Epithelial cell of prostate (primary cell): ENCODE results near the gene PPIF.

ENCODE experiments used
- DNase-seq: peaks from one replicate; pipeline ENCODE4 v3.0.0-alpha.2; 2011; ENCODE audit warnings: low read depth, low spot score
- H3K27ac ChIP-seq: fragments of 450-650 bp; 2 replicates; pipeline ENCODE4 v1.5.1; 2017; ENCODE audit warnings: mild to moderate bottlenecking

PPIF gene

GRCh38 chr10:79347226-79347893 is at the start of gene PPIF:
Gene PPIF (plus strand): TSS chr10:79347469. CDS start chr10:79347549, 80 bp downstream.
- peak within 1 kb of the TSS; percentile 85 for H3K27ac ChIP-seq
- DNase-seq = no peak

DNA sequence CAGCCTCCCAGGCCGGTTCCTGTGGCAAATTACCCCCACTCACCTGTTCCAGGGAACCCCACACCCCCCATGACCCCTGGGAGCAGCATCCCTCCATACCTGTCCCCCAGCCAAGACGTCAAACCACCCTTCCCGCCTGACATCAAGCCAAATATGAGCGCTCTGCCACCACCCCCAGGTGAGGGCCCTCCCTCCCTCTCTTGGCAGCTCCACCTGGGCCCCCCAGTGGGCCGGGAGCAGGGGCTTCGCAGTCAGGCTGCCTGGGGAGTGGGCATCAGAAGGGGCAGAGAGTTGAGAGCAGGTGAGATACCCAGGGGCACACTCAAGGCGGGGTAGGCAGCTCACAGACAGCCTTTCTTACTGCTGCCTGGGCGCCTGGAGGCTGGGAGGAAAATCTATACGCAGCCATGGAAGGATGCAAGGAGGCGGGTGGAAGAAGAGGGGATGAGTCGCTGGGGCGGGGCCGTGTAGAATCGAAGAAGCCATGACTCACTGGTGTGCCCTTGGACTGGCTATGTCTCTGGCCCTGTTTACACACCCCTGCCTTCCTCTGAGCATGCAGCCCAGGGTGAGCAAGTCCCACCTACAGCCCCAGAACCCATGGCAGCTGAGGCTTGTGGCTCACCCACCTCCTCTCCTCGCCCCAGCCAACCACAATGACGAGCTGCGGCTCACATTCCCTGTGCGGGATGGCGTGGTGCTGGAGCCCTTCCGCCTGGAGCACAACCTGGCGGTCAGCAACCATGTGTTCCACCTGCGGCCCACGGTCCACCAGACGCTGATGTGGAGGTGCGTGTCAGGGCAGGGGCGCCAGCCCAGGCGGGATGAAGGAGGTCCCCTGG is 48.6 kb upstream of the PPIF start:
- peak overlapping the region; percentile 63 for H3K27ac ChIP-seq
- peak; percentile 81 for DNase-seq

DNA sequence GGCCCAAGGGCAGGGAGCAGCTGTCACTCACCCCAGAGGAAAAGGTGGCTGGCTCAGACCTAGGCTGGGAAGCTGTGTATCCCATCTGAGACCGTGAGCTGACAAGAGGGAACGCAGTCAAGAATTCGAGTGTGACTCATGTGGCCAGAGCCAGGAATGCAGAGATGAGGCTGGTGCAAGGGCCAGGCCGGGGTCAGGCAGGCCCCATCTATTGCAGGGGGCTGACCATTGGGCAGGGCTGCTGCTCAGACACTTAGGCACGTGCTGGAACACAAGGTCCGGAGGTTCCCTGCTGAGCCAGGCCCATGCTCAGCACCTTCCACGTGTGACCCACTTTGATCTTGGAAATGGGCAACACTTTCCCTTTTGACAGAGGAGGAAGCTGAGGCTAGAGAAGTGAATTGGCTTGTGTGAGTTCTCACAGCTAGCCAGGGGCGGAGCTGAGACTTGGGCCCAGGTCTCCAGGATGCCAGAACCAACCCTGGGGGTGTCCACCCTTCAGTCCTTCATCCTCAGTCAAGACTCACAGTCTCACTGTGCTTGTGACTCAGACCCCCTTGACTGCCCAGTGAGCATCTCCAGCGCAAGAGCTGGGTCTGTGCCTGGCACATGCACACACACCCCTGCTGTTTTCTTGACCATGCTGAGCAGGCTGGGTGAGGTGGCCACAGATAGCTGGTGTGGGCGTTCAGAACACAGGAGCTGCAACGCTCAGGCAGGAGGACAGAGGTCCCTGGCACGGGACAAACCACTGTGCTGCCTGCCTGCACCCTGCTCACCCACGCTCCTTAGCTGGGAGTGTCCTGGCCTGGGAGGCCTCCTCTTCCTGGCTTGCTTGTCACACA is 47.6 kb upstream of the PPIF start:
- no peak for DNase-seq
- H3K27ac ChIP-seq = peak overlapping the region; percentile 63

GRCh38 chr10:79300711-79301110 is 46.6 kb upstream of the PPIF start:
- H3K27ac ChIP-seq = no peak overlapping the region
- DNase-seq = no peak

DNA sequence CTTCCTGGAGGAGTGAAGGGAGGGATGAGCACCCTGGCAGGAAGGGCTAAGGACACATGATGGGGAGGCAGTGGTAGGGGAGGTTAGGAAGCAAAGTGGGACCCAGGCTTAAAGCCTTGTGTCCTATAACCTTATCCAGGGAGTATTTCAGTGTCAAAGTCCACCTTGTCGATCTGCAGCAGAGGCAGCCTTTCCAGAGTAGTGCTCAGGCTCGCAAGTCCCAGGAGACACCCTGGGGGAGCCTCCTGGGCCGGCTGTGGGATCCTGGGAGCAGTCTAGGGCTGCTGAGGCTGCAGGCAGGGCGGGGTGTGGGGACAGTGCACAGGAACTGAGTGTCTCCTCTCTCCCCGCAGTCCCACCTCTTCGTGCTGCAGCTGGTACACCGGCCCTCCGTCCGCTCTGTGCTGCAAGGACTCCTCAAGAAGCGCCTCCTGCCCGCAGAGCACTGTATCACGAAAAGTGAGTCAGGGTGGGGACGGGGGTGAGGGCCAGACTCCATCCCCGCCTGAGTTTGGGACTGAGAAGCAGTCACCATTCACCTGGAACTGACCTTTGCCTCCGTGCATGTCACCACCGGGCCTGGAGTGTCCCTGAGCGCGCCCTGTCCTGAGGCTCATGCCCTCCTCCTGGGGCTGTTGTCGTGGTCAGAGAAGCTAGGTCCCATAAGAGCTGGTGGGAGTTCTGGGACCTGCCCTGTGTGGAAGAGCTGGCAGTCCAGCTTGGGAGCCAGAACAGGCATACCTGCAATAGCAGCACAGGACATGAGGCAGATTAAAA is 45.3 kb upstream of the PPIF start:
- no peak overlapping the region for H3K27ac ChIP-seq
- no peak for DNase-seq

GRCh38 chr10:79303631-79304478 is 43.4 kb upstream of the PPIF start:
- peak overlapping the region; percentile 8 for H3K27ac ChIP-seq
- no peak for DNase-seq

GRCh38 chr10:79304479-79305087 is 42.7 kb upstream of the PPIF start:
- peak overlapping the region; percentile 8 for H3K27ac ChIP-seq
- no peak for DNase-seq

- no peak overlapping the region for H3K27ac ChIP-seq
- DNase-seq = no peak
Observed at GRCh38 chr10:79305515-79305914, 41.8 kb upstream of the PPIF start.

DNA sequence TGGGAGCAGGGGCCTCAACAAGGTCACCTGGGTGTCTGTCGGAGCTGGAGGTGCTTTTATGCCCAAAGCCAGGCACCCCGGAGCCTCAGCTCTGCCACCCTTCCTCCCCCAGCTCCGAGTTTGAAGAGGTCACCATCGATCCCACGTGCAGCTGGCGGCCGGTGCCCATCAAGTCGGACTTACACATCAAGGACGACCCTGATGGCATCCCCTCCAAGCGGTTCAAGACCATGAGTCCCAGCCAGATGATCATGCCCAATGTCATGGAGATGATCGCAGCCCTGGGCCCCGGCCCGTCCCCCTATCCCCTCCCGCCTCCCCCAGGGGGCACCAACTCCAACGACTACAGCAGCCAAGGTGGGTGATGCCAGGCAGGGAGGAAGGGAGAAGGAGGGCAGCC is 41.3 kb upstream of the PPIF start:
- no peak for DNase-seq
- no peak overlapping the region for H3K27ac ChIP-seq

GRCh38 chr10:79306644-79307220 is 40.5 kb upstream of the PPIF start:
- DNase-seq = no peak
- no peak overlapping the region for H3K27ac ChIP-seq

- DNase-seq = no peak
- H3K27ac ChIP-seq = no peak overlapping the region
Observed at GRCh38 chr10:79308016-79308415, 39.3 kb upstream of the PPIF start.

DNA sequence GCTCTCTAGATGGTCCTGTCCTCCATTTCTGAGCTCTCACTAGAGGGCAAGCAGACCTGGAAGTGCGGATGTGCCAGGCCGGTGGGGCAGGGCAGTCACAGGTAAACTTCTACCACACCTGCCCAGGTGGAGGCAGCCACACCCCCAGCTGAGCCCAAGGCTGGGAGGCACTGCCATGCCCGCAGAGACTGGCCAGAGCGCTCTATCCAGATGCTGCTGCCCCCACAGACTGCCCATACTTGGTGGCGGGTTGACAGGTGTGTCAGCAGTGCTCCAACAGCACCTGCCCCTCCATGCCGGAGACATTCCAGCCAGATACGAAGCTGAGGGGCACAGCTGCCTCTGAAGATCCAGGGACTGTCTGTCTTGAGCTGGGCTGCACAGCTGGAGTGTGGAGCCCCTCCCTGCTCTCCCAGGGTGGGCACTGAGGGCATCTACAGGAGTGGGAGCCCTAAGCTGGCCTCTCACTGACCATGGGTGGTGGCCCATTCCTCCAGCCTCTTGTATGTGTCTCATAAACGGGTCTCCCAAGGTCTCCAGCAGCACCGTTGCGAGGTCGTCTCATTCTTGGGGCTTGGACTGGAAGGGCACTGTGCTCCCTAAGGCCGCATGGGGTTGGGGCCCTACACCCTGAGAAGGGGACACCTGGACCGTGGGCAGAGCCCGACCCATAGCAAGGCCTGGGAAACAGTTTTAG is 38.2 kb upstream of the PPIF start:
- no peak overlapping the region for H3K27ac ChIP-seq
- DNase-seq = no peak

DNA sequence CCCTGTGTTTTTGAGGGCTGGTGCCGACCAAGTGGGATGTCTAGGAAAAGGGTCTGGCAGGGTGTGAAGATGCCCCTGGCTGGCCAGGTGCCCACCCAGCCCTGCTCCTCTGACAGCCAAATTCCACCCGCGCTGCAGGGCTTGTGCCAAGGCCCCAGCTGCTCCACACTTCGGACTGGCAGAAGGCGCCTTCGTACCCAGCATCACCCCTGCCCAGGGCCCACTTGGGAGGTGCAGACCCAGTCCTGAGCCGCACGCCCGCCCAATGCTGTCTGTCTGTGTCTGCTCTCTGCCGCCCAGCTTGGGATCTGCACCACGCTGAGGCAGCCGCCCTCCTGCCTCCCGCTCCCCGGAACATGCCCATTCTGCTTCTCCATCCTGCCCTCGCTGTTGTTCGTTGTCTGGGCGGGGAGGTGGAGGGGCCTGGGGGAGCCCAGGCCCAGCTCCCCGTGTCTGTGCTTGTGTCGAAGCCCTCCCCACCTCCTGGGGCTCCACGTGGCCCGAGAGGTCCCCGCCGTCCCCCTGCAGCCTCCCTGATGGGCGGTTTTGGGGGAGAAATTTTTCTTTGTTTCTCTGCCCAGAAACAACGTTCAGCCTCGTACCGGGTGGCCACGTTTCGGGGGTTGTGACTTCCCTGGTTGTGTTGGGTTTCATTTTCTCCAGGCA is 36.9 kb upstream of the PPIF start:
- H3K27ac ChIP-seq = no peak overlapping the region
- no peak for DNase-seq

DNA sequence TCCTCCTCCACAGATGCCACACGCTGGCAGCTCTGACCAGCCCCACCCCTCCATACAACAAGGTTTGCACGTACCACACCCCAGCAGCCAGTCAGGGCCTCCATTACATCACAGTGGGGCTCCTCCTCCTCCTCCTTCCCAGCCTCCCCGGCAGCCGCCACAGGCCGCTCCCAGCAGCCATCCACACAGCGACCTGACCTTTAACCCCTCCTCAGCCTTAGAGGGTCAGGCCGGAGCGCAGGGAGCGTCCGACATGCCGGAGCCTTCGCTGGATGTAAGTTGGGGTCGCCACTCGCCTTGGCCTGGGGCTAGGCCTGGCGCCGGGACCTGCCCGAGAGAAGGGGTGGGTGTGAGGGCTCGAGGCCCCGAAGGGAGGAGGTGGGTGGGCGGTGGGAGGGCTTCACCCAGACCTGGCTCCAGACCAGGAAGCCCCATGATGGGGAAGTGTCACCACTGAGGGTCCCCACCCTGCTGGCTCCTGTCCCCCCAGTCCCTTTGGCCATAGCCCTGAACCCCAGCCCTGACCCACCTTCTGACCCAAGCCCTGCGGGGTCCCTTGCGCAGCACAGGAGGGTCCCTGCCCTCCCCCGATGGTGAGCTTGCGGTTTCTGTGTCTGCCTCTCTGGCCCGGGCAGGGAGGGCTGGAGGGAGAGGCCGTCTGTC is 36.2 kb upstream of the PPIF start:
- no peak for DNase-seq
- H3K27ac ChIP-seq = no peak overlapping the region

DNA sequence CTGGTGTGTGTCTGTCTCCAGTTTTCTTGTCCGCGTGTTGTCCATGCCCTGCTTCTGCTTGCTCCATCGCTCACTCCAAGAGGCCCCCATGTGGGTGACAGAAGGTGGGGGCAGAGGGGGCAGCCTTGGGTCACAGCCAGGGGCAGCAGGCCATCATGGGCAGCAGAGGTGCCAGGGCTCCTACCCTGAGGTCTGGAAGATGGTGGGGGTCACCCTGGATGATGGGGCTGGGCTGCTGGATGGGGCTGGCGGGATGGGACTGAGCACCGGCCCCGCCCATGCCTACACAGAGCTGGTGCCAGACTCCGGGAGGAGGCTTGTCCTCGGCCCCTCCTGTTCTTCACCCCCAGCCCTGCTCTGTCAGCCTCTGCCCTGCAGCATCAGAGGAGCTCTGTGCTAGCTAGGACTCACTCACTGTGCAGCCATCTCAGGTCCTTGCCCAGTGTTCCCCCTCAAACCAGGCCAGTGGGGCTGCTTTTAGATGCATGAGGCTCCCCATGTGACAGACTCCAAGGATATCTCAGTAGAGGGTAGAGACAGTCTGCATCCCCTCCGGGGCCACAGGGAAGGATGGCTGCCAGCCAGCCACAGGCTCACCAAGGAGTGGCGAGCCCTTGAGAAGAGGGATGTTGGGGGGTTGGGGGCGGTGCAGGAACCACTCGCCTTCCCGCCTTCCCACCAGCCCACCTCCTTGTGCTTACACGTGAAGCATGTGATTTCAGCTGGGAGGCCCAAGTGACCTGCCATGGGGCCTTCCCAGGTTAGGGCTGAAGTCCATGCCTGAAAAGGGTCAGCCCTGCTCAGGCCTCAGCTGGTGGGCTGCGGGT is 35.5 kb upstream of the PPIF start:
- DNase-seq = no peak
- H3K27ac ChIP-seq = no peak overlapping the region

- H3K27ac ChIP-seq = no peak overlapping the region
- no peak for DNase-seq
Observed at GRCh38 chr10:79312601-79313187, 34.6 kb upstream of the PPIF start.
